IMR-90 (cell line): ENCODE measurements around the gene PMEPA1. TPM values are rescaled to one million over a fixed set of nuclear protein-coding genes. Genes with fewer than 3 reads are reported as not detected.

ENCODE experiments used
- ATAC-seq: fragments of 200-7000 bp; cut with Tn5 transposase; 2 replicates; pipeline ENCODE4 v1.9.1; 2020; ENCODE audit warnings: low read depth, mild to moderate bottlenecking, moderate library complexity
- BruUV-seq: library from RNA; stranded (reverse); fragments of 400-500 nt; replicated peaks from 2 replicates; lab custom pipeline; 2021; lab: Mats Ljungman, UMichigan
- CTCF ChIA-PET: fragments of 300-600 bp; formaldehyde crosslinking; extraction: SDS; loops from one replicate; lab custom pipeline; 2021; ENCODE audit warnings: antibody characterized with exemption; lab: Yijun Ruan, JAX
- POLR2A ChIA-PET: fragments of 300-600 bp; sonication (Branson Sonifier 250); formaldehyde crosslinking; loops from one replicate; lab custom pipeline; 2022; ENCODE audit warnings: antibody characterized with exemption; ENCODE audit not compliant: unreplicated experiment; lab: Charles Lee
- DNase-seq: peaks from one replicate; pipeline ENCODE4 v3.0.0; 2013
- H2AFZ ChIP-seq: replicated peaks from 2 replicates; pipeline ENCODE3; 2013; ENCODE audit warnings: low read length, mild to moderate bottlenecking; ENCODE audit not compliant: poor library complexity
- H2AK5ac ChIP-seq: 2 replicates; pipeline ENCODE4 v1.6.1; 2013; ENCODE audit warnings: low read depth, low read length, inconsistent platforms
- H2AK9ac ChIP-seq: replicated peaks from 2 replicates; pipeline ENCODE3; 2013; ENCODE audit warnings: mild to moderate bottlenecking, low read depth, low read length, moderate library complexity; ENCODE audit not compliant: poor library complexity
- H2BK120ac ChIP-seq: 2 replicates; pipeline ENCODE4 v1.6.1; 2013; ENCODE audit warnings: low read depth, low read length, inconsistent platforms
- H2BK15ac ChIP-seq: 3 replicates; pipeline ENCODE4 v1.6.1; 2013; ENCODE audit warnings: low read depth, low read length, inconsistent platforms
- H2BK20ac ChIP-seq: 2 replicates; pipeline ENCODE4 v1.6.1; 2013; ENCODE audit warnings: low read depth, mild to moderate bottlenecking, inconsistent platforms, low read length, moderate library complexity
- H2BK5ac ChIP-seq: 2 replicates; pipeline ENCODE4 v1.6.1; 2013; ENCODE audit warnings: mild to moderate bottlenecking, low read depth, low read length, inconsistent platforms; ENCODE audit not compliant: poor library complexity, severe bottlenecking
- H3K14ac ChIP-seq: replicated peaks from 2 replicates; pipeline ENCODE4 v1.6.1; 2013; ENCODE audit warnings: low read depth, low read length, inconsistent platforms
- H3K18ac ChIP-seq: 2 replicates; pipeline ENCODE4 v1.6.1; 2013; ENCODE audit warnings: low read depth, low read length, control low read depth
- H3K23ac ChIP-seq: 2 replicates; pipeline ENCODE4 v1.6.1; 2013; ENCODE audit warnings: low read depth, low read length, inconsistent platforms
- H3K27ac ChIP-seq: 2 replicates; pipeline ENCODE4 v1.5.1; 2013; ENCODE audit warnings: mild to moderate bottlenecking, control low read depth, low read length; ENCODE audit not compliant: insufficient read depth
- H3K27me3 ChIP-seq: 2 replicates; pipeline ENCODE4 v1.6.1; 2013; ENCODE audit warnings: low read length; ENCODE audit not compliant: control insufficient read depth, insufficient read depth
- H3K36me3 ChIP-seq: 2 replicates; pipeline ENCODE4 v1.6.1; 2013; ENCODE audit warnings: low read length, mixed read lengths; ENCODE audit not compliant: control insufficient read depth, insufficient read depth
- H3K4ac ChIP-seq: 2 replicates; pipeline ENCODE4 v1.6.1; 2013; ENCODE audit warnings: low read depth, low read length, inconsistent platforms
- H3K4me1 ChIP-seq: 2 replicates; pipeline ENCODE4 v1.6.1; 2013; ENCODE audit warnings: low read length, mixed read lengths; ENCODE audit not compliant: control insufficient read depth, insufficient read depth
- H3K4me2 ChIP-seq: 2 replicates; pipeline ENCODE4 v1.6.1; 2013; ENCODE audit warnings: low read depth, mild to moderate bottlenecking, control low read depth, low read length, moderate library complexity
- H3K4me3 ChIP-seq: 2 replicates; pipeline ENCODE4 v1.5.1; 2013; ENCODE audit warnings: low read depth, mild to moderate bottlenecking, control low read depth, low read length, moderate library complexity; ENCODE audit not compliant: insufficient read depth
- H3K56ac ChIP-seq: 2 replicates; pipeline ENCODE4 v1.6.1; 2013; ENCODE audit warnings: low read length, inconsistent platforms; ENCODE audit not compliant: insufficient read depth; ENCODE audit errors: extremely low read depth
- H3K79me1 ChIP-seq, 2 experiments: 2 replicates each; pipeline ENCODE4 v1.6.1; 2013; ENCODE audit warnings: low read length in 2 of 2, inconsistent platforms in 1 of 2, low read depth in 1 of 2
- H3K9ac ChIP-seq: 2 replicates; pipeline ENCODE4 v1.6.1; 2013; ENCODE audit warnings: low read depth, low read length, control low read depth
- H3K9me1 ChIP-seq: 2 replicates; pipeline ENCODE4 v1.6.1; 2013; ENCODE audit warnings: low read length, inconsistent platforms; ENCODE audit not compliant: insufficient read depth
- H3K9me3 ChIP-seq: 2 replicates; pipeline ENCODE4 v1.6.1; 2013; ENCODE audit warnings: low read length; ENCODE audit not compliant: control insufficient read depth, insufficient read depth
- H4K20me1 ChIP-seq: 2 replicates; pipeline ENCODE4 v1.6.1; 2013; ENCODE audit warnings: low read length, inconsistent platforms; ENCODE audit not compliant: insufficient read depth
- H4K5ac ChIP-seq: 2 replicates; pipeline ENCODE4 v1.6.1; 2013; ENCODE audit warnings: mild to moderate bottlenecking, low read depth, low read length, control low read depth
- H4K8ac ChIP-seq, 2 experiments: 2 replicates each; pipeline ENCODE4 v1.6.1; 2013; ENCODE audit warnings: low read depth in 2 of 2, low read length in 2 of 2, control low read depth in 1 of 2, inconsistent platforms in 1 of 2
- H4K91ac ChIP-seq: 2 replicates; pipeline ENCODE4 v1.6.1; 2013; ENCODE audit warnings: low read depth, low read length, inconsistent platforms; ENCODE audit not compliant: insufficient read depth
- BHLHE40 ChIP-seq: fragments of 150-350 bp; IDR thresholded peaks from 2 replicates; pipeline ENCODE4 v1.6.1; 2016; ENCODE audit warnings: mild to moderate bottlenecking, low read depth, low read length
- CEBPB ChIP-seq: IDR thresholded peaks from 2 replicates; pipeline ENCODE4 v1.6.1; 2012; ENCODE audit warnings: low read depth, low read length, improper control_type of control experiment
- CHD1 ChIP-seq: IDR thresholded peaks from 2 replicates; pipeline ENCODE4 v1.6.1; 2012; ENCODE audit warnings: low read depth, low read length, improper control_type of control experiment
- ELK1 ChIP-seq: fragments of 150-350 bp; IDR thresholded peaks from 2 replicates; pipeline ENCODE4 v1.6.1; 2016; ENCODE audit warnings: low read depth, mild to moderate bottlenecking, low read length, moderate library complexity, borderline replicate concordance
- FOS ChIP-seq: fragments of 150-350 bp; IDR thresholded peaks from 2 replicates; pipeline ENCODE4 v1.6.1; 2016; ENCODE audit warnings: low read depth, low read length
- MAFK ChIP-seq: IDR thresholded peaks from 2 replicates; pipeline ENCODE4 v1.6.1; 2012; ENCODE audit warnings: low read depth, low read length, improper control_type of control experiment
- MAZ ChIP-seq: IDR thresholded peaks from 2 replicates; pipeline ENCODE4 v1.6.1; 2012; ENCODE audit warnings: low read depth, mild to moderate bottlenecking, low read length, improper control_type of control experiment, moderate library complexity, borderline replicate concordance
- MXI1 ChIP-seq: IDR thresholded peaks from 2 replicates; pipeline ENCODE4 v1.6.1; 2012; ENCODE audit warnings: low read depth, mild to moderate bottlenecking, low read length, moderate library complexity, borderline replicate concordance
- NFE2L2 ChIP-seq: fragments of 150-350 bp; IDR thresholded peaks from 2 replicates; pipeline ENCODE4 v1.6.1; 2016; ENCODE audit warnings: low read depth, mild to moderate bottlenecking, low read length
- POLR2A ChIP-seq: IDR thresholded peaks from 2 replicates; pipeline ENCODE4 v1.6.1; 2012; ENCODE audit warnings: mild to moderate bottlenecking, low read depth, low read length
- RAD21 ChIP-seq: IDR thresholded peaks from 2 replicates; pipeline ENCODE4 v1.6.1; 2012; ENCODE audit warnings: low read length, improper control_type of control experiment
- RCOR1 ChIP-seq: IDR thresholded peaks from 2 replicates; pipeline ENCODE4 v1.6.1; 2012; ENCODE audit warnings: mild to moderate bottlenecking, low read length, improper control_type of control experiment; ENCODE audit not compliant: insufficient replicate concordance
- RFX5 ChIP-seq: IDR thresholded peaks from 2 replicates; pipeline ENCODE4 v1.8.0; 2012; ENCODE audit warnings: low read depth, mild to moderate bottlenecking, low read length, moderate library complexity
- SMC3 ChIP-seq: fragments of 150-350 bp; IDR thresholded peaks from 2 replicates; pipeline ENCODE4 v1.6.1; 2016; ENCODE audit warnings: low read depth, mild to moderate bottlenecking, antibody characterized with exemption, low read length, moderate library complexity
- WGBS, 2 experiments: methylation state at CpG; one replicate each; pipeline versions ENCODE4 v1.1.5 to v1.1.7; 2013; ENCODE audit warnings: missing lambda C conversion rate in 2 of 2; ENCODE audit not compliant: insufficient read length in 1 of 2; ENCODE audit errors: extremely low coverage in 2 of 2; 5-methylcytosine and 5-hydroxymethylcytosine counted together
- dilution Hi-C: fragments of 300-500 bp; cut with HindIII; formaldehyde crosslinking; loops from one replicate; pipeline ENCODE4 v1.14.3; 2018; ENCODE audit warnings: low sequenced_read_pairs; ENCODE audit not compliant: unreplicated experiment
- in situ Hi-C: fragments of 300-500 bp; cut with MboI; formaldehyde crosslinking; loops from 3 replicates; pipeline ENCODE4 v1.14.3; 2019; ENCODE audit warnings: low sequenced_read_pairs, inconsistent platforms, mixed read lengths
- intact Hi-C: fragments of 100-400 bp; cut with micrococcal nuclease; formaldehyde crosslinking; loops from 2 replicates; pipeline ENCODE4 v1.10.0; 2022
- polyA plus RNA-seq, 3 experiments: library from polyadenylated mRNA; depleted of rRNA; stranded (reverse); fragments of >200 nt; gene quantifications; 2 replicates each; pipeline ENCODE4 v1.2.3, GENCODE V29; 2012; ENCODE audit warnings: low replicate concordance in 1 of 3
- total RNA-seq: library from RNA; depleted of rRNA; stranded (reverse); fragments of >200 nt; gene quantifications from 2 replicates; pipeline ENCODE4 v1.2.3, GENCODE V29; 2012
- TF ChIP-seq, protein P1 (sequence below): fragments of 150-350 bp; IDR thresholded peaks from 2 replicates; pipeline ENCODE4 v1.6.1; 2017; ENCODE audit warnings: mild to moderate bottlenecking, antibody characterized with exemption, low read length, low read depth

Gene PMEPA1
- total and polyA plus RNA-seq, 2 of the 4 experiments (the other 2 are of a cell fraction) = 2.0 to 6.9 TPM

DNA sequence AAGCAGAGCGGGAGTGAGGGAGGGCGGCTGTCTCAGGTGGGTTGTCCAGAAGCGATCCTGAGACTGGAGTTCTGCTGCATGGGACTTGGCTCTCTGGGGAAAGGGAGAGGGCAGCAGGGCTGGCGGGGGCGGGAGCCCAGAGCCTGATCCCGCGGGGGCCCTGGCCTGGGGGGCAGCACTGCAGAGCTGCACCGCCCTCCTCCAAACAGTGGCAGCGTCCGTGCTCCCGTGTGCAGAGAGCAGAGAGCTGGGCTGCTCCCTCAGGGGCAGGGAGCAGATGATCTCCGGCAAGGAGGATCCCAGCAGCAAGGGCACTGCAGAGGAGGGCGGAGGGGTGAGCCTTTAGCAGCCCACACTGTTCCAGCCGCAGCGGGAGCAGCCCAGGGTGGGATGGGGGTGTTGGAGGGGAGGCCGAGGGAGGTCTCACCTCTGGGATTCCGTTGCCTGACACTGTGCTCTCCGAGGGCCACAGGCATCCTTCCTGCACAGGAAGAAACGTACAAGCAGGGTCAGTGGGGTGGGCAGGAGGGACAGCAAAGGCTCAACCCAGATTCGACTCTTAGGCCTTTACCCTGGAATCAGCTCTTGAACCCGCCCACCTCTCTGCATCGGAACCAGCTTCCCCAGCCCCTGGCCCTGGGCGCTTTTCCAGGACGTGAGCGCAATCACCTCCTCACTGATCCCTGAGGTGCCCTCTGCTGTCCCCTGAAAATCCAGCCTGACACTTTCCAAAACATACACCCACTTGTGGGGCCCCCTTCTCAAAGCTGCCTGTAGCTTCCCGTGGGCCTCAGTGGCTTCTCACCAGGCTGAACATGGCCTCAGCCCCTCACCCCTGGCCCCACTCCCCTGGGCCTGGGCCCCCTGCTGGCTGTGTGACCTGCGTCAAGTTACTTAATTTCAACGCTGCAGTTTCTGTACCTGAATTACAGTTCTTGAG lies 56.9 kb downstream of the PMEPA1 start:
- Histone ChIP-seq H2BK20ac (no peak overlapping the region), H3K4ac (no peak overlapping the region), H3K4me1 (no peaks in the 10 kb centered on the region), H3K18ac (no peak overlapping the region), H4K20me1 (peaks cover 3% of the 10 kb centered on the region; the same call in 1 of the 2 replicates), H4K91ac (no peak overlapping the region), H4K8ac (no peak overlapping the region), H4K5ac (no peak overlapping the region), H2AK9ac (no peak overlapping the region), H3K23ac (no peak overlapping the region), H3K4me3 (no peak overlapping the region), H2AK5ac (no peak overlapping the region), H3K14ac (no peak overlapping the region), H3K79me1 (no peaks in the 10 kb centered on the region), H2BK120ac (no peak overlapping the region), H3K9ac (no peak overlapping the region), H3K9me3 (no peaks in the 10 kb centered on the region), H2AFZ (no peak overlapping the region), H2BK15ac (no peak overlapping the region), H3K27ac (no peak overlapping the region), H3K36me3 (peaks cover 25% of the 10 kb centered on the region), H3K27me3 (no peaks in the 10 kb centered on the region), H3K4me2 (no peak overlapping the region), H3K56ac (no peak overlapping the region), H3K9me1 (no peaks in the 10 kb centered on the region), H2BK5ac (no peak overlapping the region)
- in situ Hi-C loops = loop anchor here (10.0 kb wide), 1 partner anchor 432 kb away; no protein-coding TSS in a partner anchor
- dilution Hi-C loops = no loop called here
- intact Hi-C loops = loop anchor here (10.0 kb wide), 1 partner anchor 192 kb away; no protein-coding TSS in a partner anchor
- CTCF ChIA-PET = no interaction called here
- no peak for ATAC-seq
- no TSS peak for BruUV-seq
- POLR2A ChIA-PET = no interaction called here
- no peak for DNase-seq
- WGBS, 2 experiments = 81% methylated on average over 10 of the region's 28 CpGs; no CpG with 5 or more reads in 1 of the 2 experiments
- TF ChIP-seq RAD21 = no peak
- no peak for TF ChIP-seq BHLHE40
- TF ChIP-seq RFX5 = no peak
- no peak for TF ChIP-seq CHD1
- no peak for TF ChIP-seq POLR2A
- TF ChIP-seq MAZ = no peak
- no peak for TF ChIP-seq RCOR1
- no peak for TF ChIP-seq FOS
- no peak for TF ChIP-seq MXI1
- no peak for TF ChIP-seq CEBPB
- TF ChIP-seq MAFK = no peak
- TF ChIP-seq ELK1 = no peak
- TF ChIP-seq, protein P1, sequence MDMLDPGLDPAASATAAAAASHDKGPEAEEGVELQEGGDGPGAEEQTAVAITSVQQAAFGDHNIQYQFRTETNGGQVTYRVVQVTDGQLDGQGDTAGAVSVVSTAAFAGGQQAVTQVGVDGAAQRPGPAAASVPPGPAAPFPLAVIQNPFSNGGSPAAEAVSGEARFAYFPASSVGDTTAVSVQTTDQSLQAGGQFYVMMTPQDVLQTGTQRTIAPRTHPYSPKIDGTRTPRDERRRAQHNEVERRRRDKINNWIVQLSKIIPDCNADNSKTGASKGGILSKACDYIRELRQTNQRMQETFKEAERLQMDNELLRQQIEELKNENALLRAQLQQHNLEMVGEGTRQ = no peak
- no peak for TF ChIP-seq SMC3
- TF ChIP-seq NFE2L2 = no peak
